Endothelial cell (in vitro differentiated cells): ENCODE data around the gene SPACA9. TPM values are rescaled to one million over a fixed set of nuclear protein-coding genes. Genes with fewer than 3 reads are reported as not detected.

Experiments used
- DNase-seq: peaks from one replicate; pipeline ENCODE4 v3.0.0; 2021; ENCODE audit warnings: low spot score
- H3K27ac Mint-ChIP-seq: one replicate; pipeline ENCODE4 v1.8.0; 2021; ENCODE audit warnings: mixed read lengths, inconsistent platforms; ENCODE audit not compliant: unreplicated experiment
- H3K27me3 Mint-ChIP-seq: one replicate; pipeline ENCODE4 v1.8.0; 2021; ENCODE audit warnings: mild to moderate bottlenecking, moderate library complexity, mixed read lengths, inconsistent platforms; ENCODE audit not compliant: unreplicated experiment
- H3K36me3 Mint-ChIP-seq: one replicate; pipeline ENCODE4 v1.8.0; 2021; ENCODE audit warnings: mild to moderate bottlenecking, low read depth, mixed read lengths, inconsistent platforms; ENCODE audit not compliant: unreplicated experiment
- H3K4me1 Mint-ChIP-seq: one replicate; pipeline ENCODE4 v1.8.0; 2021; ENCODE audit warnings: mild to moderate bottlenecking, mixed read lengths, inconsistent platforms; ENCODE audit not compliant: unreplicated experiment
- H3K4me3 Mint-ChIP-seq: one replicate; pipeline ENCODE4 v1.8.0; 2021; ENCODE audit warnings: mild to moderate bottlenecking, mixed read lengths, inconsistent platforms; ENCODE audit not compliant: unreplicated experiment
- H3K9me3 Mint-ChIP-seq: one replicate; pipeline ENCODE4 v1.8.0; 2021; ENCODE audit warnings: mixed read lengths, inconsistent platforms; ENCODE audit not compliant: unreplicated experiment
- CTCF ChIP-seq: fragments of 200-600 bp; sonication (generic); IDR thresholded peaks from one replicate; pipeline ENCODE4 v1.5.0; 2021; ENCODE audit warnings: antibody characterized with exemption; ENCODE audit not compliant: unreplicated experiment
- total RNA-seq: library from RNA; stranded (reverse); fragmentation: NEBNext Ultra II Directional; extraction: Animal tissue kit (Norgen Biotek cat#: 25700); gene quantifications from one replicate; pipeline ENCODE4 v1.2.1, GENCODE V29; 2021; ENCODE audit not compliant: unreplicated experiment

SPACA9 gene
- total RNA-seq, 1 donor from 2014 or later: 2.7 TPM

GRCh38 chr9:132846109-132846917 is 32.4 kb upstream of the SPACA9 start:
- DNase-seq: no peak
- TF ChIP-seq CTCF: no peak
- Mint-ChIP-seq H3K9me3 (no peaks in the 10 kb centered on the region), H3K27ac (no peak overlapping the region), H3K4me3 (no peak overlapping the region), H3K4me1 (no peaks in the 10 kb centered on the region), H3K36me3 (no peaks in the 10 kb centered on the region), H3K27me3 (no peaks in the 10 kb centered on the region)

GRCh38 chr9:132846918-132847515 is 31.7 kb upstream of the SPACA9 start:
- H3K9me3 Mint-ChIP-seq: no peaks in the 10 kb centered on the region
- no peaks in the 10 kb centered on the region for H3K27me3 Mint-ChIP-seq
- H3K27ac Mint-ChIP-seq: no peak overlapping the region
- H3K4me1 Mint-ChIP-seq: no peaks in the 10 kb centered on the region
- DNase-seq: no peak
- no peak for TF ChIP-seq CTCF
- H3K4me3 Mint-ChIP-seq: no peak overlapping the region
- H3K36me3 Mint-ChIP-seq: no peaks in the 10 kb centered on the region

- DNase-seq: no peak
- Mint-ChIP-seq H3K27me3 (no peaks in the 10 kb centered on the region), H3K4me1 (no peaks in the 10 kb centered on the region), H3K27ac (no peak overlapping the region), H3K36me3 (no peaks in the 10 kb centered on the region), H3K9me3 (no peaks in the 10 kb centered on the region), H3K4me3 (no peak overlapping the region)
- TF ChIP-seq CTCF: no peak
These were observed 29.5 kb upstream of the SPACA9 start for GRCh38 chr9:132849185-132849706.

GRCh38 chr9:132853482-132853881 is 25.2 kb upstream of the SPACA9 start:
- Mint-ChIP-seq H3K27me3 (peaks cover 6% of the 10 kb centered on the region), H3K9me3 (no peaks in the 10 kb centered on the region), H3K4me1 (peaks cover 14% of the 10 kb centered on the region), H3K4me3 (no peak overlapping the region), H3K27ac (no peak overlapping the region), H3K36me3 (no peaks in the 10 kb centered on the region)
- TF ChIP-seq CTCF: no peak
- no peak for DNase-seq

GRCh38 chr9:132854832-132855231 is 23.9 kb upstream of the SPACA9 start:
- peak overlapping the region; percentile 90 for H3K27ac Mint-ChIP-seq
- DNase-seq: no peak
- TF ChIP-seq CTCF: no peak
- no peak overlapping the region for H3K4me3 Mint-ChIP-seq
- no peaks in the 10 kb centered on the region for H3K36me3 Mint-ChIP-seq
- H3K9me3 Mint-ChIP-seq: no peaks in the 10 kb centered on the region
- H3K4me1 Mint-ChIP-seq: peaks cover 14% of the 10 kb centered on the region
- H3K27me3 Mint-ChIP-seq: peaks cover 9% of the 10 kb centered on the region
